Lower lobe of right lung (tissue), 2 donors: ENCODE measurements around the gene ADAM10. TPM values are rescaled to one million over a fixed set of nuclear protein-coding genes. Genes with fewer than 3 reads are reported as not detected.

Experiments used
- ATAC-seq, 2 donors: fragments of 200-7000 bp; cut with Tn5 transposase; one replicate each; pipeline ENCODE4 v1.9.1; 2020 to 2022; ENCODE audit warnings: mild to moderate bottlenecking in 2 of 2, moderate library complexity in 2 of 2
- DNase-seq: peaks from one replicate; pipeline ENCODE4 v3.0.0-alpha.2; 2020
- H3K27ac ChIP-seq: fragments of 200-600 bp; one replicate; pipeline ENCODE4 v1.8.0; 2022
- H3K27me3 ChIP-seq: fragments of 200-600 bp; one replicate; pipeline ENCODE4 v1.8.0; 2022; ENCODE audit warnings: low read depth
- H3K36me3 ChIP-seq: fragments of 200-600 bp; one replicate; pipeline ENCODE4 v1.8.0; 2022; ENCODE audit warnings: mild to moderate bottlenecking
- H3K4me1 ChIP-seq: fragments of 200-600 bp; one replicate; pipeline ENCODE4 v1.8.0; 2022
- H3K4me3 ChIP-seq: fragments of 200-600 bp; one replicate; pipeline ENCODE4 v1.8.0; 2022; ENCODE audit warnings: mild to moderate bottlenecking
- H3K9me3 ChIP-seq: fragments of 200-600 bp; one replicate; pipeline ENCODE4 v1.8.0; 2022
- CTCF ChIP-seq: fragments of 200-600 bp; IDR thresholded peaks from one replicate; pipeline ENCODE4 v1.8.0; 2022; ENCODE audit warnings: antibody characterized with exemption, mild to moderate bottlenecking
- intact Hi-C: fragments of 100-400 bp; cut with DNase I; formaldehyde crosslinking; loops from one replicate; pipeline ENCODE4 v1.11.0; 2022
- total RNA-seq: library from RNA; stranded (reverse); fragmentation: NEBNext Ultra II Directional; extraction: Animal tissue kit (Norgen Biotek cat#: 25700); gene quantifications from one replicate; pipeline ENCODE4 v1.2.1, GENCODE V29; 2021
- donor health status: DM: no; HTN: yes; CAD: no; lungs with severe emphysema.

Gene ADAM10
- total RNA-seq, 1 donor from 2014 or later, result 166 TPM

- Histone ChIP-seq H3K4me3 (no peak overlapping the region), H3K4me1 (peaks cover 6% of the 10 kb centered on the region), H3K27me3 (no peaks in the 10 kb centered on the region), H3K27ac (no peak overlapping the region), H3K9me3 (no peaks in the 10 kb centered on the region), H3K36me3 (no peaks in the 10 kb centered on the region)
- ATAC-seq (no peak), DNase-seq (no peak)
- intact Hi-C loops, result no loop called here
- TF ChIP-seq CTCF, result no peak
Measured at GRCh38 chr15:58583171-58583908, 166.2 kb downstream of the ADAM10 start.

GRCh38 chr15:58582160-58582559 lies 167.3 kb downstream of the ADAM10 start:
- no peak for TF ChIP-seq CTCF
- no peak for DNase-seq
- no peaks in the 10 kb centered on the region for H3K36me3 ChIP-seq

GRCh38 chr15:58576657-58577056 lies 172.8 kb downstream of the ADAM10 start:
- H3K4me1 ChIP-seq, result no peaks in the 10 kb centered on the region
- intact Hi-C loops, result no loop called here
- no peaks in the 10 kb centered on the region for H3K36me3 ChIP-seq
- ATAC-seq (no peak), DNase-seq (no peak)
- no peak for TF ChIP-seq CTCF
- H3K9me3 ChIP-seq, result no peaks in the 10 kb centered on the region
- no peaks in the 10 kb centered on the region for H3K27me3 ChIP-seq
- no peak overlapping the region for H3K4me3 ChIP-seq
- H3K27ac ChIP-seq, result no peak overlapping the region

More at GRCh38 chr15:58582160-58582559, 167.3 kb downstream of the ADAM10 start:
- ATAC-seq, result peak; percentile 44 to 69
- intact Hi-C loops, result no loop called here
- peaks cover 6% of the 10 kb centered on the region for H3K4me1 ChIP-seq
- H3K9me3 ChIP-seq, result no peaks in the 10 kb centered on the region
- H3K4me3 ChIP-seq, result no peak overlapping the region
- H3K27me3 ChIP-seq, result no peaks in the 10 kb centered on the region
- H3K27ac ChIP-seq, result no peak overlapping the region

- Histone ChIP-seq H3K36me3 (no peaks in the 10 kb centered on the region), H3K9me3 (no peaks in the 10 kb centered on the region), H3K4me3 (no peak overlapping the region), H3K27me3 (no peaks in the 10 kb centered on the region), H3K27ac (no peak overlapping the region), H3K4me1 (no peaks in the 10 kb centered on the region)
- ATAC-seq (no peak), DNase-seq (no peak)
- intact Hi-C loops, result no loop called here
- TF ChIP-seq CTCF, result no peak
Measured at GRCh38 chr15:58575045-58575786, 174.3 kb downstream of the ADAM10 start.

- Histone ChIP-seq H3K36me3 (no peaks in the 10 kb centered on the region), H3K4me3 (no peak overlapping the region), H3K27me3 (no peaks in the 10 kb centered on the region), H3K27ac (no peak overlapping the region), H3K4me1 (no peaks in the 10 kb centered on the region), H3K9me3 (no peaks in the 10 kb centered on the region)
- DNase-seq (no peak), ATAC-seq (no peak)
- intact Hi-C loops, result no loop called here
- TF ChIP-seq CTCF, result no peak
Measured at GRCh38 chr15:58574631-58575030, 174.9 kb downstream of the ADAM10 start.
